Small intestine (tissue), 7 donors: ENCODE results near the gene LIN54. TPM values are rescaled to one million over a fixed set of nuclear protein-coding genes. Genes with fewer than 3 reads are reported as not detected.
"Not testable (repeated sequence)": the region's sequence is repeated elsewhere in the genome, so short reads cannot be mapped to it uniquely, and the experiment has no call there.

Experiments used
- DNase-seq, 2 donors: peaks; one replicate each; pipeline versions ENCODE4 v3.0.0 to v3.0.0-alpha.2; 2013
- FAIRE-seq: peaks from 2 replicates; lab custom pipeline; 2012; peaks lifted over from hg19 to GRCh38; lab: Jason Lieb, UNC
- H3K27ac ChIP-seq, 3 donors: one replicate each; pipeline ENCODE4 v1.5.1; 2013; ENCODE audit warnings: low read length in 2 of 3, mild to moderate bottlenecking in 2 of 3, control low read depth in 1 of 3, inconsistent platforms in 1 of 3, low read depth in 1 of 3, moderate library complexity in 1 of 3
- H3K27me3 ChIP-seq, 3 donors: one replicate each; pipeline ENCODE4 v1.6.1; 2013; ENCODE audit warnings: low read length in 3 of 3, inconsistent platforms in 1 of 3; ENCODE audit not compliant: control insufficient read depth in 3 of 3, insufficient read depth in 3 of 3
- H3K36me3 ChIP-seq, 3 donors: one replicate each; pipeline ENCODE4 v1.6.1; 2013; ENCODE audit warnings: low read length in 3 of 3, inconsistent platforms in 1 of 3, low read depth in 1 of 3, mild to moderate bottlenecking in 1 of 3, moderate library complexity in 1 of 3; ENCODE audit not compliant: control insufficient read depth in 3 of 3, insufficient read depth in 2 of 3
- H3K4me1 ChIP-seq, 3 donors: one replicate each; pipeline ENCODE4 v1.6.1; 2013; ENCODE audit warnings: low read length in 2 of 3, inconsistent platforms in 1 of 3, low read depth in 1 of 3, mild to moderate bottlenecking in 1 of 3, moderate library complexity in 1 of 3; ENCODE audit not compliant: control insufficient read depth in 3 of 3, insufficient read depth in 2 of 3
- H3K4me3 ChIP-seq, 3 donors: one replicate each; pipeline ENCODE4 v1.5.1; 2013; ENCODE audit warnings: low read length in 3 of 3, control low read depth in 1 of 3, inconsistent platforms in 1 of 3, low read depth in 1 of 3, mild to moderate bottlenecking in 1 of 3, moderate library complexity in 1 of 3
- H3K9me3 ChIP-seq, 2 donors: one replicate each; pipeline ENCODE4 v1.6.1; 2013; ENCODE audit warnings: low read depth in 1 of 2, low read length in 1 of 2; ENCODE audit not compliant: control insufficient read depth in 2 of 2, insufficient read depth in 1 of 2
- WGBS, 3 donors: extraction: QIAGEN DNeasy Blood & Tissue Kit; methylation state at CpG; one replicate each; pipeline ENCODE4 v1.1.7; 2013; 5-methylcytosine and 5-hydroxymethylcytosine counted together
- polyA plus RNA-seq, 4 donors: library from polyadenylated mRNA; stranded (reverse) in 3 of 4; unstranded in 1 of 4; fragments of 200-250 nt in 3 of 4; fragments of 120-200 nt in 1 of 4; gene quantifications; one replicate each; pipeline versions ENCODE4 v1.2.1 to v1.2.3, GENCODE V29; 2013
- donor health status: healthy with polysubstance abuse.
- donor health status: control.
- donor health status: control.
- donor health status: Bipolar disorder and iron deficiency.
- donor health status: healthy.

The LIN54 gene
- polyA plus RNA-seq, 4 donors, result 3.0 to 11.8 (median 4.0) TPM

DNA sequence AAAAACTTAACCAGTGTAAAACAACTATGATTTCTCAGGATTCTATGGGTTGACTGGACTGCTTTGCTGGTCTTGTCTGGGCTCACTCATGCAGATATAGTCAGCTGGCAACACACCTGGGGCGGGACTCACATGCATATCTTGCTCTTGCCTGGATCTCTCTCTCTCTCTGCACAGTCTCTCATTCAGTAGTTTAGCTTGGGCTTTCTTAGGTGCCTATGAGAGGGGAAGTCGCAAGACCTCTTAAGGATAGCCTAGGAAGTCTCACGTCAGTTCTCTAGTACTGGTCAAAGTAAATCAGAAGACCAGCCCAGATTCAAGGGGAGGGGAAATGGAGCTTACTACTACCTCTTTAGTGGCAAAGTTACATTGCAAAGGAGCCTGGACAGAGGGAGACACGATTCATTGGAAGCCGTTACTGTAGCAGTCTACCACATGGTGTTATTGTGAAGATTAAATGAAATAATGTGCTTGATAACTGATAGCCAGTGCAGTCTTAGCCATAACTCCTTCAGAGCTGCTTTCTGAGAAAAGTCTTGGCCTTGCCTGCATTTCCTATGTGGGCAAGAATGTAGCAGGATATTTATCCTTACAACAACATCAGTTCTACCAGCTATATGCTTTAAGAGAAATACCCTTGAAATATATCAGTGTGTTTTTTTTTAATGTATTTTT is 26.5 kb upstream of the LIN54 start:
- H3K4me3 ChIP-seq, result no peak overlapping the region

DNA sequence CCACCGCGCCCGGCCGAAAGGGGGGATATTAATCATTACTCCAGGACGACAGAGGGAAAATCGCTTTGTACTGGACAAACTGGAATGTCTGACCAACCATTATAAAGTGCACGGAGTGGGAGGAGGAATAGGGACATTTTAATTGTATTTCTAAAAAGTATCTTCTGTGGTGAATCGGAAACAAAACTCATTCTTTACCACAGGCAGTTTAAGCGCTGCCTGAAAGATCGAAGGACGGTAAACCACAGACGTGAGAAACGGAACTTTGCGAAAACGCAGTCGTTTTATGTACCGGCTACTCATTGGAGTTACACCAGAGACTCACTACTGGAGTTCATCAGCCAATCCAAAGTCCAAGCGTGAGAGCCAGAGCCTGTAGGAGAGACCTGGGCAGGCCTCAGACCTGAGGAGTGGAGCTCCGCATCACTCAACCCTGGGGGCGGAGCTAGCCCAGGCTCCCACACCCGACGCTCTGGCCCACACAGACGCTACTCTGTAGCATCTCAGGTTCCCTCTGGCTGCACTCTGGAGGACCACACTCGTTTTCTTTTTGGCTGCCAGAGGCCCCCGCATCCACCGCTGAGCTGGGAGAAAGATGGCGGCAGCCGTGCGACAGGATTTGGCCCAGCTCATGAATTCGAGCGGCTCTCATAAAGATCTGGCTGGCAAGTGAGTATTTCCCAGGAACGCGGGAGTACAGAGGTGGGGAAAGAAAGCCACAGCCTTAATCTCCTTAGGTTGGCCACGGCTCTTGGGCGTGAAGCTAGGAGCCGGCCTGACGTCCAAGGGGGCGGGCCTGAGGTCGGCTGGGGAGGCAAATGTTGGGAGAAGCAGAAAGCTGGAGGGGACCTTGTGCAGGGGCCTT is 24.2 kb upstream of the LIN54 start, which contains the start of gene COPS4:
Gene COPS4, plus strand, starts transcription at position 554 of the 865 bp plus-strand sequence. Its CDS starts 42 bp downstream, at position 596.
- H3K27ac ChIP-seq, result peak within 1 kb of the TSS; percentile 92 to 96 (median 95)
- no peaks in the 10 kb centered on the region for H3K27me3 ChIP-seq
- no peaks in the 10 kb centered on the region for H3K9me3 ChIP-seq
- peak; percentile 99 to 100 for DNase-seq
- no peaks in the 10 kb centered on the region for H3K36me3 ChIP-seq
- FAIRE-seq, result peak; percentile 95
- WGBS, 3 donors, result 0% methylated on average over 39 of the region's 39 CpGs
- peak within 1 kb of the TSS; percentile 64 to 78 (median 74) for H3K4me3 ChIP-seq
- peaks cover 4 to 11% (median 10%) of the 10 kb centered on the region in 3 donors for H3K4me1 ChIP-seq

More for the DNA sequence above, 26.5 kb upstream of the LIN54 start:
- H3K27ac ChIP-seq, result no peak overlapping the region
- no peaks in the 10 kb centered on the region for H3K27me3 ChIP-seq
- H3K4me1 ChIP-seq, result peaks cover 4 to 11% (median 10%) of the 10 kb centered on the region in 3 donors
- WGBS, 3 donors, result 38 to 64% (median 48%) methylated on average over 5 of the region's 5 CpGs
- H3K36me3 ChIP-seq, result peaks cover 0 to 6% (median 0%) of the 10 kb centered on the region in 3 donors
- H3K9me3 ChIP-seq, result no peaks in the 10 kb centered on the region
- FAIRE-seq (no peak), DNase-seq (peak; percentile 14 to 22)

DNA sequence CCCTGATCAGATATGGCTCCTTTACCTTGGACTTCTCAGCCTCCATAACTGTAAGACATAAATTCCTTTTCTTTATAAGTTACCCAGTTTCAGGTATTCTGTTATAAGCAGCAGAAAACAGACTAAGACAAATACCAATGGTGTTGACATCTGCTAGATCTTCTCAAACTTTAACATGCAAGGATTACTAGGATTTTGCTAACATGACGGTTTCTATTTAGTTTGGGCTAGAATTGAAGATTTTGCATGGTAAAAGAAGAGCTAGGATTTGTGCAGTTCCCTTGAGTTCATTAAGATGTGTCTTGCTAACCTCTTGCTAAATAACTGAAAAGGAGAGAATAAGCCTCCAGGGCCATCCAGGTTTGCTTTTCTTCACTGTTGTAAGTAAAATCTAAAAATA is 19.1 kb upstream of the LIN54 start:
- WGBS, 3 donors, result 81 to 89% (median 85%) methylated on average over 1 of the region's 1 CpG
- Histone ChIP-seq H3K4me1 (no peaks in the 10 kb centered on the region), H3K9me3 (peaks cover 0 to 11% of the 10 kb centered on the region in 2 donors), H3K27ac (no peak overlapping the region), H3K36me3 (no peaks in the 10 kb centered on the region), H3K27me3 (no peaks in the 10 kb centered on the region), H3K4me3 (no peak overlapping the region)
- FAIRE-seq (no peak), DNase-seq (no peak)

DNA sequence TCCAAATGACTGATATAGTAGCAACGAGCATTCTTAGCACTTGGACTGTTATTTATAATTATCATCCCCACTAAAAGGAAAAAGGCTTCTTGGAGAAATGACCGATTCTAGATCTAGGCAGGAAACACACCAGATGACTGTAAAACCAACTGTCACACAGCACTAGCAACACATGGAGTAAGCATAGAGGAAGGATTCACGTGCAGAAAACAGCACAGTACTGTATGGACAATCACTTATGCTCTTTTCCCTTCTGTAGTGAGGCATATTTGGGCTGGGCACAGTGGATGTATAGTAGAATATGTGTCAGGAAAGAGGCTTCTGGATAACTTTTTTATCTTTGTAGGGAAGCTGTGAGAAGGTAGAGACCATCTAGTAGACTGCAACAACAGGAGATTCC is 18.4 kb upstream of the LIN54 start:
- WGBS, 3 donors, result 51 to 63% (median 58%) methylated on average over 3 of the region's 3 CpGs
- no peaks in the 10 kb centered on the region for H3K36me3 ChIP-seq
- no peak for FAIRE-seq
- no peaks in the 10 kb centered on the region for H3K4me1 ChIP-seq
- H3K27me3 ChIP-seq, result no peaks in the 10 kb centered on the region
- no peak overlapping the region for H3K4me3 ChIP-seq
- DNase-seq, result no peak
- no peak overlapping the region for H3K27ac ChIP-seq
- peaks cover 0 to 17% of the 10 kb centered on the region in 2 donors for H3K9me3 ChIP-seq

DNA sequence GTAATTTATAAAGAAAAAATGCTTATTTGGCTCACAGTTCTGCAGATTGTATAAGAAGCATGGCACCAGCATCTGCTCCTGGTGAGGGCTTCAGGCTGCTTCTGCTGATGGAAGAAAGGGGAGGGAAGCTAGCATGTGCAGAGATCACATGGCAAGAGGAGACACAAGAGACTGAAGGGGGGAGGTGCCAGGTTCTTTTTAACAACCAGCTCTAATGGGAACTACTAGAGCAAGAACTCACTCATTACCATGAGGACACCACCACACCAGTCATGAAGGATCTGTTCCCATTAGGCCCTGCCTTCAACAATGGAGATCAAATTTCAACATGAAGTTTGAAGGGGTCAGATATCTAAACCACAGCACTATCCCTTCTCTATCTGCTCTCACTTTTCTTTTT is 14.9 kb upstream of the LIN54 start:
- H3K4me3 ChIP-seq, result no peak overlapping the region
- no peaks in the 10 kb centered on the region for H3K36me3 ChIP-seq
- no peaks in the 10 kb centered on the region for H3K27me3 ChIP-seq
- peaks cover 0 to 19% of the 10 kb centered on the region in 2 donors for H3K9me3 ChIP-seq
- H3K27ac ChIP-seq, result no peak overlapping the region
- no peak for DNase-seq
- H3K4me1 ChIP-seq, result no peaks in the 10 kb centered on the region
- FAIRE-seq, result no peak

DNA sequence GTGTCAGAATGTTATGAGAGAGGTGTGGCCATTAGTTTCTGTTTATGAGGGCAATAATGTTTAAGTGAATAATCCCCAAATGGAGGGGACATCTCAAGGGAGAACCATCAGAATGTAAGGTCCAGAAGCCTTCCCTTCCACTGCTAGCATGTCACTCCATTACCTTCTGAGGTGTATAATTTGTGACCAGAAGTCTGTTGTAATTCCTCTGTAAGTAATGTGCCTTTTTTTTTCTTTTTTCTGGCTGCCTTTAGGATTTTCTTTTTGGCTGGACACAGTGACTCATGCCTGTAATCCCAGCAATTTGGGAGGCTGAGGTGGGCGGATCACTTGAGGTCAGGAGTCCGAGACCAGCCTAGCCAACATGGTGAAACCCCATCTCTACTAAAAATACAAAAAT is 13.6 kb upstream of the LIN54 start:
- no peaks in the 10 kb centered on the region for H3K27me3 ChIP-seq
- no peak overlapping the region for H3K4me3 ChIP-seq
- no peaks in the 10 kb centered on the region for H3K4me1 ChIP-seq
- FAIRE-seq, result no peak
- H3K27ac ChIP-seq, result no peak overlapping the region
- WGBS, 3 donors, result 71 to 90% (median 85%) methylated on average over 2 of the region's 2 CpGs
- H3K9me3 ChIP-seq, result peaks cover 0 to 19% of the 10 kb centered on the region in 2 donors
- no peaks in the 10 kb centered on the region for H3K36me3 ChIP-seq
- no peak for DNase-seq

DNA sequence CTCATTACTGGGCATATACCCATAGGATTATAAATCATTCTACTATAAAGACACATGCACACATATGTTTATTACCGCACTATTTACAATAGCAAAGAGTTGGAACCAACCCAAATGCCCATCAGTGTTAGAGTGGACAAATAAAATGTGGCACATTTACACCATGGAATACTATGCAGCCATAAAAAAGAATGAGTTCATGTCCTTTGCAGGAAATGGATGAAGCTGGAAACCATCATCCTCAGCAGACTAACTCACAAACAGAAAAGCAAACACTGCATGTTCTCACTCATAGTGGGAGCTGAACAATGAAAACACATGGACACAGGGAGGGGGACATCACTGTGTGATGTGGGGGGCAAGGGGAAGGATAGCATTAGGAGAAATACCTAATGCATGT is 13.0 kb upstream of the LIN54 start:
- not testable (repeated sequence) for H3K36me3 ChIP-seq
- 87 to 96% (median 88%) methylated on average over 1 of the region's 1 CpG for WGBS, 3 donors

DNA sequence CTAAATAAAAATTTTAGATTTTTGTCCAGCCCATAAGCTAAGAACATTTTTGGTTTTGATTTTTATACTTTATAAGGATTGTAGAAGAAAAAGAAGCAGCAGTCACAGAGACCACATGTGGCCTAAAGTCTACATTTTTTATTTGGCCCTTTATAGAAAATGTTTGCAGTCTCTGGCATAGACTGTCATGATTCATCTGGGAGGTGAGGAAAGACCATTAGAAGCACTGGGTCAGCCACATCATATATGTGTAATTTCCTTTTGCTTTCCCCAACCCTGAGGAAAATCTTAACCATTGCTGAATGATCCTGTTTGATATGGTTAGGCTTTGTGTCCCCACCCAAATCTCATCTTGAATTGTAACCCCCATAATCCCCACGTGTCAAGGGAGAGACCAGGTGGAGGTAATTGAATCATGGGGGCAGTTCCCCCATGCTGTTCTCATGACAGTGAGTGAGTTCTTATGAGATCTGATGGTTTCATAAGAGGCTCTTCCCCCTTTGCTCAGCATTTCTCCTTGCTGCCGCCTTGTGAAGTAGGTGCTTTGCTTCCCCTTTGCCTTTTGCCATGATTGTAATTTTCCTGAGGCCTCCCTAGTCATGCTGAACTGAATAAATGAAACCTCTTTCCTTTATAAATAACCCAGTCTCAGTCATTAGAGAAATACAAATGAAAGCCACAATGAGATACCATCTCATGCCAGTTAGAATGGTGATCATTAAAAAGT is 12.3 kb upstream of the LIN54 start:
- Histone ChIP-seq H3K27me3 (no peaks in the 10 kb centered on the region), H3K9me3 (peaks cover 0 to 19% of the 10 kb centered on the region in 2 donors), H3K36me3 (no peaks in the 10 kb centered on the region), H3K4me1 (no peaks in the 10 kb centered on the region), H3K27ac (no peak overlapping the region), H3K4me3 (no peak overlapping the region)
- DNase-seq, result no peak
- WGBS, 3 donors, result 82 to 89% (median 83%) methylated on average over 2 of the region's 2 CpGs
- FAIRE-seq, result no peak

More for the DNA sequence above, 13.0 kb upstream of the LIN54 start:
- not testable (repeated sequence) for DNase-seq, H3K27ac ChIP-seq, FAIRE-seq, H3K4me1 ChIP-seq, H3K27me3 ChIP-seq, H3K4me3 ChIP-seq
- peaks cover 0 to 19% of the 10 kb centered on the region in 2 donors for H3K9me3 ChIP-seq
